Central memory CD8-positive, alpha-beta T cell (primary cell): Measurements from ENCODE around the gene ACTA2.

Experiments
- ATAC-seq: fragments of 150-1000 bp; cut with Tn5 transposase; replicated peaks from 2 replicates; pipeline ENCODE4 v1.10.0; 2022; ENCODE audit warnings: mild to moderate bottlenecking, moderate FRiP score, moderate number of reproducible peaks; ENCODE audit not compliant: poor library complexity, severe bottlenecking; ENCODE audit errors: extremely low read depth
- DNase-seq, 2 donors: peaks; one replicate each; pipeline ENCODE4 v3.0.0; 2021; ENCODE audit warnings: low spot score in 2 of 2
- H3K27ac Mint-ChIP-seq: one replicate; pipeline ENCODE4 v1.8.0; 2022; ENCODE audit warnings: low read depth, mild to moderate bottlenecking, moderate library complexity, mixed read lengths
- H3K27me3 Mint-ChIP-seq: one replicate; pipeline ENCODE4 v1.8.0; 2022; ENCODE audit warnings: mixed read lengths
- H3K36me3 Mint-ChIP-seq: one replicate; pipeline ENCODE4 v1.8.0; 2022; ENCODE audit warnings: mild to moderate bottlenecking, moderate library complexity, mixed read lengths; ENCODE audit not compliant: insufficient read depth
- H3K4me1 Mint-ChIP-seq: one replicate; pipeline ENCODE4 v1.8.0; 2022; ENCODE audit warnings: mixed read lengths
- H3K4me3 Mint-ChIP-seq: one replicate; pipeline ENCODE4 v1.8.0; 2022; ENCODE audit warnings: mild to moderate bottlenecking, moderate library complexity, mixed read lengths
- H3K9me3 Mint-ChIP-seq: one replicate; pipeline ENCODE4 v1.8.0; 2022; ENCODE audit warnings: mixed read lengths

Gene ACTA2

GRCh38 chr10:88906921-88907320 lies 45.7 kb downstream of the ACTA2 start:
- no peak for ATAC-seq
- no peaks in the 10 kb centered on the region for H3K9me3 Mint-ChIP-seq
- H3K36me3 Mint-ChIP-seq, result peaks cover 58% of the 10 kb centered on the region
- no peak overlapping the region for H3K4me3 Mint-ChIP-seq
- no peak overlapping the region for H3K27ac Mint-ChIP-seq
- no peak for DNase-seq
- no peaks in the 10 kb centered on the region for H3K27me3 Mint-ChIP-seq
- H3K4me1 Mint-ChIP-seq, result peaks cover 5% of the 10 kb centered on the region

GRCh38 chr10:88903715-88904114 lies 48.9 kb downstream of the ACTA2 start:
- ATAC-seq, result no peak
- no peak overlapping the region for H3K27ac Mint-ChIP-seq
- H3K4me1 Mint-ChIP-seq, result peaks cover 27% of the 10 kb centered on the region
- H3K27me3 Mint-ChIP-seq, result no peaks in the 10 kb centered on the region
- H3K9me3 Mint-ChIP-seq, result no peaks in the 10 kb centered on the region
- no peak for DNase-seq
- peaks cover 45% of the 10 kb centered on the region for H3K36me3 Mint-ChIP-seq
- H3K4me3 Mint-ChIP-seq, result no peak overlapping the region

- Mint-ChIP-seq H3K9me3 (no peaks in the 10 kb centered on the region), H3K4me1 (peaks cover 43% of the 10 kb centered on the region), H3K27me3 (no peaks in the 10 kb centered on the region), H3K36me3 (peaks cover 37% of the 10 kb centered on the region), H3K4me3 (no peak overlapping the region), H3K27ac (peak overlapping the region; percentile 8)
- no peak for ATAC-seq
- no peak for DNase-seq
Measured at GRCh38 chr10:88901984-88902789, 50.4 kb downstream of the ACTA2 start.

- ATAC-seq (peak; percentile 58), DNase-seq (no peak)
- peak overlapping the region; percentile 22 for H3K27ac Mint-ChIP-seq
- H3K27me3 Mint-ChIP-seq, result no peaks in the 10 kb centered on the region
- no peak overlapping the region for H3K4me3 Mint-ChIP-seq
- peaks cover 33% of the 10 kb centered on the region for H3K36me3 Mint-ChIP-seq
- no peaks in the 10 kb centered on the region for H3K9me3 Mint-ChIP-seq
- H3K4me1 Mint-ChIP-seq, result peaks cover 45% of the 10 kb centered on the region
Measured at GRCh38 chr10:88901206-88901983, 51.2 kb downstream of the ACTA2 start.

- Mint-ChIP-seq H3K36me3 (peaks cover 25% of the 10 kb centered on the region), H3K4me1 (peaks cover 52% of the 10 kb centered on the region), H3K27ac (no peak overlapping the region), H3K27me3 (no peaks in the 10 kb centered on the region), H3K4me3 (no peak overlapping the region), H3K9me3 (no peaks in the 10 kb centered on the region)
- DNase-seq (no peak), ATAC-seq (no peak)
Measured at GRCh38 chr10:88899886-88900285, 52.7 kb downstream of the ACTA2 start.

- no peak for DNase-seq
- peaks cover 58% of the 10 kb centered on the region for H3K4me1 Mint-ChIP-seq
- H3K36me3 Mint-ChIP-seq, result peaks cover 22% of the 10 kb centered on the region
- ATAC-seq, result no peak
- no peaks in the 10 kb centered on the region for H3K9me3 Mint-ChIP-seq
- H3K27ac Mint-ChIP-seq, result no peak overlapping the region
- H3K27me3 Mint-ChIP-seq, result no peaks in the 10 kb centered on the region
- H3K4me3 Mint-ChIP-seq, result no peak overlapping the region
Measured at GRCh38 chr10:88898727-88899126, 53.8 kb downstream of the ACTA2 start.

- Mint-ChIP-seq H3K27ac (peak overlapping the region; percentile 41), H3K36me3 (peaks cover 9% of the 10 kb centered on the region), H3K27me3 (no peaks in the 10 kb centered on the region), H3K4me3 (peak overlapping the region; percentile 26), H3K9me3 (no peaks in the 10 kb centered on the region), H3K4me1 (peaks cover 60% of the 10 kb centered on the region)
- DNase-seq (no peak), ATAC-seq (no peak)
Measured at GRCh38 chr10:88896994-88897853, 55.3 kb downstream of the ACTA2 start.

GRCh38 chr10:88896372-88896993 lies 56.1 kb downstream of the ACTA2 start:
- no peak for ATAC-seq
- H3K27ac Mint-ChIP-seq, result peak overlapping the region; percentile 41
- peaks cover 58% of the 10 kb centered on the region for H3K4me1 Mint-ChIP-seq
- DNase-seq, result no peak
- H3K36me3 Mint-ChIP-seq, result peaks cover 3% of the 10 kb centered on the region
- no peaks in the 10 kb centered on the region for H3K27me3 Mint-ChIP-seq
- H3K4me3 Mint-ChIP-seq, result no peak overlapping the region
- no peaks in the 10 kb centered on the region for H3K9me3 Mint-ChIP-seq

- Mint-ChIP-seq H3K27me3 (no peaks in the 10 kb centered on the region), H3K4me3 (no peak overlapping the region), H3K36me3 (peaks cover 1% of the 10 kb centered on the region), H3K27ac (no peak overlapping the region), H3K9me3 (no peaks in the 10 kb centered on the region), H3K4me1 (peaks cover 54% of the 10 kb centered on the region)
- DNase-seq, result no peak
- no peak for ATAC-seq
Measured at GRCh38 chr10:88895250-88895649, 57.3 kb downstream of the ACTA2 start.

GRCh38 chr10:88893611-88894010 lies 59.0 kb downstream of the ACTA2 start:
- Mint-ChIP-seq H3K36me3 (peaks cover 5% of the 10 kb centered on the region), H3K4me1 (peaks cover 59% of the 10 kb centered on the region), H3K27me3 (no peaks in the 10 kb centered on the region), H3K9me3 (no peaks in the 10 kb centered on the region), H3K4me3 (no peak overlapping the region), H3K27ac (no peak overlapping the region)
- no peak for DNase-seq
- ATAC-seq, result no peak

GRCh38 chr10:88892222-88892967 lies 60.2 kb downstream of the ACTA2 start:
- ATAC-seq, result no peak
- DNase-seq, result no peak

More at GRCh38 chr10:88892222-88892967, 60.2 kb downstream of the ACTA2 start:
- no peaks in the 10 kb centered on the region for H3K27me3 Mint-ChIP-seq
- no peak overlapping the region for H3K4me3 Mint-ChIP-seq
- H3K27ac Mint-ChIP-seq, result peak overlapping the region; percentile 67
- H3K4me1 Mint-ChIP-seq, result peaks cover 57% of the 10 kb centered on the region
- H3K9me3 Mint-ChIP-seq, result no peaks in the 10 kb centered on the region
- peaks cover 5% of the 10 kb centered on the region for H3K36me3 Mint-ChIP-seq
